GM12875 (cell line): Measurements from ENCODE around the gene FGF6.

Source experiments
- H3K4me3 ChIP-seq: one replicate; pipeline ENCODE4 v1.5.1; 2011; ENCODE audit warnings: low read depth, low read length, control low read depth
- CTCF ChIP-seq: IDR thresholded peaks from 2 replicates; pipeline ENCODE4 v1.5.1; 2011; ENCODE audit warnings: low read depth, mild to moderate bottlenecking, control low read depth, inconsistent platforms, low read length, moderate library complexity, borderline replicate concordance; ENCODE audit not compliant: insufficient read depth

Gene FGF6

GRCh38 chr12:4433745-4434058 lies 11.9 kb downstream of the FGF6 start:
- TF ChIP-seq CTCF, result no peak
- H3K4me3 ChIP-seq, result no peak overlapping the region

GRCh38 chr12:4432878-4433744 lies 12.5 kb downstream of the FGF6 start:
- no peak overlapping the region for H3K4me3 ChIP-seq
- no peak for TF ChIP-seq CTCF

GRCh38 chr12:4431866-4432265 lies 13.7 kb downstream of the FGF6 start:
- no peak for TF ChIP-seq CTCF
- H3K4me3 ChIP-seq, result no peak overlapping the region

GRCh38 chr12:4431436-4431835 lies 14.2 kb downstream of the FGF6 start:
- no peak for TF ChIP-seq CTCF
- H3K4me3 ChIP-seq, result no peak overlapping the region

- no peak overlapping the region for H3K4me3 ChIP-seq
- TF ChIP-seq CTCF, result no peak
Observed at GRCh38 chr12:4424422-4424821, 21.2 kb downstream of the FGF6 start.

GRCh38 chr12:4423528-4424195 lies 22.0 kb downstream of the FGF6 start:
- H3K4me3 ChIP-seq, result no peak overlapping the region
- TF ChIP-seq CTCF, result no peak

GRCh38 chr12:4422985-4423384 lies 22.6 kb downstream of the FGF6 start:
- H3K4me3 ChIP-seq, result no peak overlapping the region
- TF ChIP-seq CTCF, result no peak
